Loucy (cell line): ENCODE measurements around the gene PARVA.

ENCODE experiments used
- H2AFZ ChIP-seq: fragments of 200-600 bp; sonication (generic); 2 replicates; pipeline ENCODE4 v1.6.0; 2016; ENCODE audit warnings: antibody characterized with exemption, mild to moderate bottlenecking, low read length, moderate library complexity
- H3F3A ChIP-seq: fragments of 200-600 bp; 2 replicates; pipeline ENCODE4 v1.6.0; 2016; ENCODE audit warnings: antibody characterized with exemption, low read depth, mild to moderate bottlenecking
- H3K27me3 ChIP-seq: fragments of 200-600 bp; sonication (generic); 2 replicates; pipeline ENCODE4 v1.6.1; 2014; ENCODE audit warnings: low read length, mild to moderate bottlenecking; ENCODE audit not compliant: insufficient read depth, poor library complexity, severe bottlenecking
- H3K36me3 ChIP-seq: fragments of 200-600 bp; sonication (generic); 2 replicates; pipeline ENCODE4 v1.6.1; 2016; ENCODE audit warnings: low read length; ENCODE audit not compliant: insufficient read depth
- H3K4me1 ChIP-seq: fragments of 200-600 bp; sonication (generic); 2 replicates; pipeline ENCODE4 v1.5.1; 2014; ENCODE audit warnings: low read length, mild to moderate bottlenecking; ENCODE audit not compliant: insufficient read depth, poor library complexity, severe bottlenecking
- H3K4me2 ChIP-seq: fragments of 200-600 bp; sonication (generic); 2 replicates; pipeline ENCODE4 v1.6.0; 2014; ENCODE audit warnings: antibody characterized with exemption, low read length, low read depth, mild to moderate bottlenecking; ENCODE audit not compliant: poor library complexity, severe bottlenecking
- H3K4me3 ChIP-seq: fragments of 200-600 bp; sonication (generic); 2 replicates; pipeline ENCODE4 v1.5.1; 2014; ENCODE audit warnings: low read length, mild to moderate bottlenecking, mixed read lengths; ENCODE audit not compliant: poor library complexity, severe bottlenecking
- H3K79me2 ChIP-seq: fragments of 200-600 bp; sonication (generic); 2 replicates; pipeline ENCODE4 v1.6.1; 2014; ENCODE audit warnings: low read length; ENCODE audit not compliant: insufficient read depth
- H3K9ac ChIP-seq: fragments of 200-600 bp; sonication (generic); 2 replicates; pipeline ENCODE4 v1.6.0; 2014; ENCODE audit warnings: mild to moderate bottlenecking, low read depth, low read length, moderate library complexity; ENCODE audit not compliant: poor library complexity, severe bottlenecking
- H3K9me2 ChIP-seq: fragments of 200-600 bp; sonication (generic); replicated peaks from 2 replicates; pipeline ENCODE4 v1.6.1; 2016; ENCODE audit warnings: low read depth, low read length, mixed read lengths
- H3K9me3 ChIP-seq: fragments of 200-600 bp; sonication (generic); 2 replicates; pipeline ENCODE4 v1.6.1; 2014; ENCODE audit warnings: mild to moderate bottlenecking, antibody characterized with exemption, low read length, low read depth; ENCODE audit not compliant: insufficient read depth
- H4K20me1 ChIP-seq: fragments of 200-600 bp; sonication (generic); 2 replicates; pipeline ENCODE4 v1.6.0; 2014; ENCODE audit warnings: antibody characterized with exemption, low read length, mild to moderate bottlenecking; ENCODE audit not compliant: insufficient read depth, poor library complexity, severe bottlenecking
- CTCF ChIP-seq: fragments of 200-600 bp; sonication (generic); conservative IDR thresholded peaks from 2 replicates; pipeline ENCODE4 v1.5.1; 2014; ENCODE audit warnings: mild to moderate bottlenecking, antibody characterized with exemption, low read length
- EZH2phosphoT487 ChIP-seq: fragments of 200-600 bp; IDR thresholded peaks from 2 replicates; pipeline ENCODE4 v1.6.1; 2018; ENCODE audit warnings: antibody characterized with exemption, mild to moderate bottlenecking, moderate library complexity, borderline replicate concordance

The PARVA gene

DNA sequence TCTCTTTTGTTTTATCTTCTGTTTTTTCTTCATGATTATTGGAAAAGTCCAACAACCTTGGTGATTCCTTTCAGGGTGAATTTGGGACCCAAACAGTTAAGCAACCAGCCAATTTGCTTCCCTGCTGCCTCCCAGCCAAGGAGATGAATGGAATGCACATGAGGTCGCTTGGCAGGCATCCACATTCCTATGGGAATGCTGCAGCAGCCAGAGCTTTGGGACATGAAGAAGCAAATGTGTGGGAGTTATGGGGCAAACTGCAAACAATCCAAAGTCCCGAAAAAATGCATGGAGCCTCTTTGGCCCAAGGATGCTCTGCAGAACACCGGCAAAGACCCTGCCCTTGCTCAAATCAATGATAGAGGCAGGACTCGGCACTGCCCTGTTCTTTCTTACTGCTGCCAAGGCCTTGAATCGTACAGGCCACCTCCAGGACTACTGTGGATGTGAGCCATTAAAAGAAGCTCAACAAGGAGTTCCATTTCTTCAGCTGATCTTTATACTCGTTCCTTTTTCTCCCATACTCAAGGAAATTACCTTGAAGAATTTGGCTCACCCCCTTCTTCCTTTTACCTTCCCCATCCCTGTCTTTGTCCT is 179.5 kb downstream of the PARVA start:
- Histone ChIP-seq H3K36me3 (no peaks in the 10 kb centered on the region), H4K20me1 (no peaks in the 10 kb centered on the region), H3K27me3 (peaks cover 3% of the 10 kb centered on the region), H3K4me1 (no peaks in the 10 kb centered on the region), H2AFZ (no peak overlapping the region), H3K9ac (no peak overlapping the region), H3F3A (no peaks in the 10 kb centered on the region), H3K4me2 (no peak overlapping the region), H3K4me3 (no peak overlapping the region), H3K9me3 (peaks cover 3% of the 10 kb centered on the region; the same call in 1 of the 2 replicates), H3K9me2 (no peaks in the 10 kb centered on the region), H3K79me2 (no peaks in the 10 kb centered on the region)
- TF ChIP-seq CTCF (no peak), EZH2phosphoT487 (no peak)

- Histone ChIP-seq H3K27me3 (no peaks in the 10 kb centered on the region), H3K4me3 (no peak overlapping the region)
Observed at GRCh38 chr11:12559011-12559410, 181.6 kb downstream of the PARVA start.

GRCh38 chr11:12560362-12560761 is 183.0 kb downstream of the PARVA start:
- Histone ChIP-seq H2AFZ (no peak overlapping the region), H3K4me3 (no peak overlapping the region), H3K9me3 (no peaks in the 10 kb centered on the region), H3K36me3 (no peaks in the 10 kb centered on the region), H3K79me2 (no peaks in the 10 kb centered on the region), H3K9me2 (no peaks in the 10 kb centered on the region), H3K27me3 (no peaks in the 10 kb centered on the region), H3K4me2 (no peak overlapping the region), H4K20me1 (no peaks in the 10 kb centered on the region), H3F3A (no peaks in the 10 kb centered on the region), H3K9ac (no peak overlapping the region), H3K4me1 (no peaks in the 10 kb centered on the region)
- TF ChIP-seq CTCF (no peak), EZH2phosphoT487 (no peak)

More at GRCh38 chr11:12559011-12559410, 181.6 kb downstream of the PARVA start:
- H3K9me3 ChIP-seq = peaks cover 2% of the 10 kb centered on the region; the same call in 1 of the 2 replicates
- TF ChIP-seq CTCF = no peak
- no peak for TF ChIP-seq EZH2phosphoT487
- no peaks in the 10 kb centered on the region for H3K4me1 ChIP-seq
- no peaks in the 10 kb centered on the region for H3K9me2 ChIP-seq
- no peaks in the 10 kb centered on the region for H3F3A ChIP-seq
- no peak overlapping the region for H2AFZ ChIP-seq
- H3K36me3 ChIP-seq = no peaks in the 10 kb centered on the region
- H3K79me2 ChIP-seq = no peaks in the 10 kb centered on the region
- no peak overlapping the region for H3K9ac ChIP-seq
- H3K4me2 ChIP-seq = no peak overlapping the region
- no peaks in the 10 kb centered on the region for H4K20me1 ChIP-seq
